Smooth muscle cell (in vitro differentiated cells): ENCODE results near the gene RPTOR. TPM values are rescaled to one million over a fixed set of nuclear protein-coding genes. Genes with fewer than 3 reads are reported as not detected.

ENCODE experiments used
- DNase-seq: peaks from one replicate; lab custom pipeline; 2025; ENCODE audit not compliant: unreplicated experiment; lab: John Stamatoyannopoulos, UW
- H2AFZ ChIP-seq: fragments of 200-600 bp; sonication (generic); 2 replicates; pipeline ENCODE4 v1.6.0; 2016; ENCODE audit warnings: antibody characterized with exemption, low read depth, mild to moderate bottlenecking
- H3F3A ChIP-seq: fragments of 200-600 bp; sonication (generic); 2 replicates; pipeline ENCODE4 v1.6.0; 2017; ENCODE audit warnings: antibody characterized with exemption, low read depth
- H3K27ac ChIP-seq: fragments of 200-600 bp; sonication (generic); 2 replicates; pipeline ENCODE4 v1.5.1; 2016; ENCODE audit warnings: low read depth, mild to moderate bottlenecking
- H3K27me3 ChIP-seq: fragments of 200-600 bp; sonication (generic); 2 replicates; pipeline ENCODE4 v1.6.1; 2016; ENCODE audit warnings: low read depth, mild to moderate bottlenecking
- H3K36me3 ChIP-seq: fragments of 200-600 bp; sonication (generic); 2 replicates; pipeline ENCODE4 v1.5.1; 2016; ENCODE audit warnings: low read depth
- H3K4me1 ChIP-seq: fragments of 200-600 bp; sonication (generic); 2 replicates; pipeline ENCODE4 v1.5.1; 2016; ENCODE audit warnings: low read depth
- H3K4me2 ChIP-seq: fragments of 200-600 bp; sonication (generic); 2 replicates; pipeline ENCODE4 v1.6.0; 2016; ENCODE audit warnings: mild to moderate bottlenecking
- H3K4me3 ChIP-seq: fragments of 200-600 bp; sonication (generic); 2 replicates; pipeline ENCODE4 v1.5.1; 2016; ENCODE audit warnings: mild to moderate bottlenecking
- H3K79me2 ChIP-seq: fragments of 200-600 bp; sonication (generic); 2 replicates; pipeline ENCODE4 v1.6.0; 2016; ENCODE audit warnings: low read depth, mild to moderate bottlenecking
- H3K9ac ChIP-seq: fragments of 200-600 bp; sonication (generic); 2 replicates; pipeline ENCODE4 v1.6.0; 2016; ENCODE audit warnings: low read depth
- H3K9me3 ChIP-seq: fragments of 200-600 bp; sonication (generic); replicated peaks from 2 replicates; pipeline ENCODE4 v1.5.1; 2016; ENCODE audit warnings: low read depth
- H4K20me1 ChIP-seq: fragments of 200-600 bp; sonication (generic); 2 replicates; pipeline ENCODE4 v1.6.0; 2016; ENCODE audit warnings: low read depth
- CTCF ChIP-seq: fragments of 200-600 bp; sonication (generic); IDR thresholded peaks from 2 replicates; pipeline ENCODE4 v1.5.1; 2017; ENCODE audit warnings: borderline replicate concordance, mild to moderate bottlenecking, antibody characterized with exemption; ENCODE audit not compliant: insufficient read depth, poor library complexity, severe bottlenecking
- WGBS: methylation state at CpG from one replicate; pipeline ENCODE4 v1.1.7; 2016; ENCODE audit warnings: low lambda C conversion rate; 5-methylcytosine and 5-hydroxymethylcytosine counted together
- polyA plus RNA-seq: library from polyadenylated mRNA; unstranded; fragments of >200 nt; fragmentation: Nextera tagmentation; extraction: Ambion mirVana; gene quantifications from 2 replicates; pipeline ENCODE4 v1.2.1, GENCODE V29; 2016
- total RNA-seq: library from RNA; depleted of rRNA; stranded (reverse); fragments of >200 nt; gene quantifications from 2 replicates; pipeline ENCODE4 v1.2.3, GENCODE V29; 2014

Gene RPTOR
- total and polyA plus RNA-seq, 2 experiments from 2014 or later: 10.6 to 12.2 TPM

DNA sequence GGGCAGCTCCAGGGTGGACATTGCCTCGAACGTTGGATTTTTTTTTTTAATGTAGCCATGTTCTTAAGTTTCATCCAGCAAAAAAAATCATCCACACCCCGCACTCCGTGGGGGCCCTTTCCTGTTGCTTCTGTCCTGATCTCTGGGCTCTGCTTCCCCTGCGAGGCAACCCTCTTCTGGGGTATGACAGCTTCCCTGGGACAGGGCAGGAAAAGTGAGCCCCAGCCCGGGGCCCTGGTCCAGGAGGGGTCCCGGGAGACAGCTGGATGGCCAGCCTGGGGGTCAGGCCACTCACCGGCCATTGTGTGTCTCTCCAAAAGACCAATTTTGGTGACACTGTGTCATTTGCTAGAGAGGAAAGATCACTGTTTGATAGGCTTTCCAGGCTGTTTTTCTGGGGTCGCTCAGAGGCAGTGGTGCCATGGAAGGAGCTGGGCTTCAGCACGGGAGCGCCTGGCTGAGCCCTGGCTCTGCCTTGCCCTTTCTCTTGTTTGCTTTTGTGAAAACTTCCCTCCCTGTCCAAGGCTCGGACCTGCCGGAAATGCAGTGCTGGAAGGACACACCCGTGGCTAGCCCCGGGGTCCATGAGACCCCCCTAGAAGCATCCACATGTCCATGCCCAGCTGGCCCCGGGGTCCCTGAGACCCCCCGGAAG is 406.0 kb downstream of the RPTOR start:
- no peaks in the 10 kb centered on the region for H3F3A ChIP-seq
- no peak overlapping the region for H3K4me2 ChIP-seq
- H3K4me3 ChIP-seq: no peak overlapping the region
- H3K27ac ChIP-seq: no peak overlapping the region
- H3K36me3 ChIP-seq: peaks cover 5% of the 10 kb centered on the region
- no peak overlapping the region for H2AFZ ChIP-seq
- H3K9ac ChIP-seq: no peak overlapping the region
- WGBS: 98% methylated on average over 17 of the region's 17 CpGs
- no peaks in the 10 kb centered on the region for H3K27me3 ChIP-seq
- no peaks in the 10 kb centered on the region for H3K79me2 ChIP-seq
- no peaks in the 10 kb centered on the region for H4K20me1 ChIP-seq
- TF ChIP-seq CTCF: no peak
- DNase-seq: no peak
- H3K4me1 ChIP-seq: no peaks in the 10 kb centered on the region
- H3K9me3 ChIP-seq: no peaks in the 10 kb centered on the region

GRCh38 chr17:80951121-80952090 is 406.8 kb downstream of the RPTOR start:
- no peaks in the 10 kb centered on the region for H3K27me3 ChIP-seq
- 96% methylated on average over 38 of the region's 38 CpGs for WGBS
- no peak for TF ChIP-seq CTCF
- no peaks in the 10 kb centered on the region for H3F3A ChIP-seq
- no peaks in the 10 kb centered on the region for H3K9me3 ChIP-seq
- H3K9ac ChIP-seq: no peak overlapping the region
- H3K4me3 ChIP-seq: no peak overlapping the region
- H4K20me1 ChIP-seq: no peaks in the 10 kb centered on the region
- peaks cover 2% of the 10 kb centered on the region for H3K36me3 ChIP-seq
- H3K4me1 ChIP-seq: no peaks in the 10 kb centered on the region
- no peak overlapping the region for H3K27ac ChIP-seq
- no peak for DNase-seq
- no peak overlapping the region for H2AFZ ChIP-seq
- H3K79me2 ChIP-seq: no peaks in the 10 kb centered on the region
- no peak overlapping the region for H3K4me2 ChIP-seq

DNA sequence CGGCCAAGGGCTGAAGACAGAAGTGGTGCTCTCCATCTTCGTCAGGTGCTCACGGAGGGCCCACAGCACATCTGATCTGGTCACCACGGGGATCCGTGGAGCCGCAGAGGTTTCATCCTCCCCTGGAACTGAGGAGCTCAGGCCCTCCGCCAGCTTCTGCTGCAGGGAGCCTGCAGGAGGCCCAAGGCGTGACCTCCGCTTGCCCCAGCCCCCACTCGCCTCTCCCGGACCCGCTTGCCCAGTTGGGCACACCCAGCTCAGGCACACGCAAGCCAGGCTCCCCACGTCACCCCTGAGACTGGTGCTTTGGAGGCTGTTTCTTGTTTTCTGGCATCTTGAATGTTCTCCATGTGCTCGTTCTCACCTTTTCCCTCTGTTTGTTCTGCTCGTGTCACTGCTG is 407.7 kb downstream of the RPTOR start:
- WGBS: 96% methylated on average over 16 of the region's 16 CpGs
- DNase-seq: no peak

More for the DNA sequence above, 407.7 kb downstream of the RPTOR start:
- Histone ChIP-seq H4K20me1 (no peaks in the 10 kb centered on the region), H3K79me2 (no peaks in the 10 kb centered on the region), H2AFZ (no peak overlapping the region), H3F3A (no peaks in the 10 kb centered on the region), H3K9me3 (no peaks in the 10 kb centered on the region), H3K4me3 (no peak overlapping the region), H3K4me2 (no peak overlapping the region), H3K27ac (no peak overlapping the region), H3K27me3 (no peaks in the 10 kb centered on the region), H3K4me1 (no peaks in the 10 kb centered on the region), H3K36me3 (no peaks in the 10 kb centered on the region), H3K9ac (no peak overlapping the region)
- TF ChIP-seq CTCF: no peak
